Calu3 (cell line): Measurements from ENCODE around the gene ADAM22. TPM values are rescaled to one million over a fixed set of nuclear protein-coding genes. Genes with fewer than 3 reads are reported as not detected.

Experiments used
- BruUV-seq: library from RNA; stranded (reverse); fragments of 400-500 nt; replicated peaks from 2 replicates; lab custom pipeline; 2021; lab: Mats Ljungman, UMichigan
- CTCF ChIA-PET: fragments of 300-600 bp; sonication (Branson Sonifier 250); formaldehyde crosslinking; loops from one replicate; lab custom pipeline; 2022; ENCODE audit warnings: antibody characterized with exemption; lab: Charles Lee
- DNase-seq: peaks from one replicate; pipeline ENCODE4 v3.0.0; 2022
- H3K27ac Mint-ChIP-seq: one replicate; pipeline ENCODE4 v1.8.0; 2022; ENCODE audit warnings: mixed read lengths; ENCODE audit not compliant: unreplicated experiment
- H3K27me3 Mint-ChIP-seq: one replicate; pipeline ENCODE4 v1.8.0; 2022; ENCODE audit warnings: mixed read lengths; ENCODE audit not compliant: unreplicated experiment
- H3K36me3 Mint-ChIP-seq: one replicate; pipeline ENCODE4 v1.8.0; 2022; ENCODE audit warnings: mild to moderate bottlenecking, moderate library complexity, mixed read lengths; ENCODE audit not compliant: insufficient read depth, unreplicated experiment
- H3K4me1 Mint-ChIP-seq: one replicate; pipeline ENCODE4 v1.8.0; 2022; ENCODE audit warnings: mild to moderate bottlenecking, low read depth, mixed read lengths; ENCODE audit not compliant: unreplicated experiment
- H3K4me3 Mint-ChIP-seq: one replicate; pipeline ENCODE4 v1.8.0; 2022; ENCODE audit warnings: mild to moderate bottlenecking, low read depth, moderate library complexity, mixed read lengths; ENCODE audit not compliant: unreplicated experiment
- H3K9me3 Mint-ChIP-seq: one replicate; pipeline ENCODE4 v1.8.0; 2022; ENCODE audit warnings: low read depth, mixed read lengths; ENCODE audit not compliant: unreplicated experiment
- CTCF ChIP-seq: fragments of 200-600 bp; IDR thresholded peaks from one replicate; pipeline ENCODE4 v1.8.0; 2022; ENCODE audit warnings: antibody characterized with exemption; ENCODE audit not compliant: unreplicated experiment
- intact Hi-C: fragments of 100-400 bp; cut with micrococcal nuclease; formaldehyde crosslinking; loops from one replicate; pipeline ENCODE4 v1.10.0; 2022; ENCODE audit not compliant: unreplicated experiment
- total RNA-seq: library from RNA; stranded (reverse); gene quantifications from 2 replicates; pipeline ENCODE4 v1.2.3, GENCODE V29; 2022

Gene ADAM22
- total RNA-seq, 1 experiment from 2014 or later = 3.0 TPM

GRCh38 chr7:88012086-88012485, 78.0 kb downstream of the ADAM22 start:
- BruUV-seq = no TSS peak
- CTCF ChIA-PET = no interaction called here
- intact Hi-C loops = no loop called here
- H3K36me3 Mint-ChIP-seq = no peaks in the 10 kb centered on the region
- H3K4me3 Mint-ChIP-seq = no peak overlapping the region
- H3K27me3 Mint-ChIP-seq = no peaks in the 10 kb centered on the region
- TF ChIP-seq CTCF = no peak
- peaks cover 4% of the 10 kb centered on the region for H3K9me3 Mint-ChIP-seq
- peaks cover 11% of the 10 kb centered on the region for H3K4me1 Mint-ChIP-seq
- DNase-seq = no peak
- no peak overlapping the region for H3K27ac Mint-ChIP-seq

GRCh38 chr7:88013981-88014380, 79.9 kb downstream of the ADAM22 start:
- H3K4me3 Mint-ChIP-seq = no peak overlapping the region
- no peak for TF ChIP-seq CTCF
- CTCF ChIA-PET = no interaction called here
- no peaks in the 10 kb centered on the region for H3K27me3 Mint-ChIP-seq
- no TSS peak for BruUV-seq
- H3K9me3 Mint-ChIP-seq = peaks cover 4% of the 10 kb centered on the region
- intact Hi-C loops = no loop called here
- H3K36me3 Mint-ChIP-seq = no peaks in the 10 kb centered on the region
- no peak for DNase-seq
- no peak overlapping the region for H3K27ac Mint-ChIP-seq
- peaks cover 11% of the 10 kb centered on the region for H3K4me1 Mint-ChIP-seq

- no TSS peak for BruUV-seq
- DNase-seq = no peak
- no peak for TF ChIP-seq CTCF
- CTCF ChIA-PET = no interaction called here
- Mint-ChIP-seq H3K4me3 (no peak overlapping the region), H3K36me3 (no peaks in the 10 kb centered on the region), H3K4me1 (peaks cover 11% of the 10 kb centered on the region), H3K27me3 (no peaks in the 10 kb centered on the region), H3K27ac (no peak overlapping the region), H3K9me3 (peaks cover 4% of the 10 kb centered on the region)
- intact Hi-C loops = no loop called here
Observed at GRCh38 chr7:88014581-88014980, 80.5 kb downstream of the ADAM22 start.

GRCh38 chr7:88015309-88015708, 81.3 kb downstream of the ADAM22 start:
- TF ChIP-seq CTCF = no peak
- H3K36me3 Mint-ChIP-seq = no peaks in the 10 kb centered on the region
- no peaks in the 10 kb centered on the region for H3K27me3 Mint-ChIP-seq
- no peak overlapping the region for H3K4me3 Mint-ChIP-seq
- peaks cover 4% of the 10 kb centered on the region for H3K9me3 Mint-ChIP-seq
- BruUV-seq = no TSS peak
- no peak overlapping the region for H3K27ac Mint-ChIP-seq
- intact Hi-C loops = no loop called here
- H3K4me1 Mint-ChIP-seq = peaks cover 11% of the 10 kb centered on the region
- no peak for DNase-seq
- CTCF ChIA-PET = no interaction called here

- H3K27me3 Mint-ChIP-seq = no peaks in the 10 kb centered on the region
- no peaks in the 10 kb centered on the region for H3K36me3 Mint-ChIP-seq
- CTCF ChIA-PET = no interaction called here
- no peaks in the 10 kb centered on the region for H3K4me1 Mint-ChIP-seq
- BruUV-seq = no TSS peak
- no peak overlapping the region for H3K4me3 Mint-ChIP-seq
- no peak overlapping the region for H3K27ac Mint-ChIP-seq
- no peak for TF ChIP-seq CTCF
- H3K9me3 Mint-ChIP-seq = no peaks in the 10 kb centered on the region
- no peak for DNase-seq
- intact Hi-C loops = no loop called here
Observed at GRCh38 chr7:88018501-88018900, 84.5 kb downstream of the ADAM22 start.
